ENCODE results near the gene CNGB1.

The CNGB1 gene

GRCh38 chr16:57930533-57930932 lies 40.4 kb downstream of the CNGB1 start:
- DNase-seq, result no peak
- Histone ChIP-seq H2AFZ (ENCODE audit: insufficient read depth, low read length, poor library complexity) (no peak overlapping the region), H3K9ac (ENCODE audit: low read length) (no peak overlapping the region), H3K18ac (ENCODE audit: low read length) (no peak overlapping the region), H3K4ac (ENCODE audit: low read depth, low read length) (no peak overlapping the region), H3K14ac (ENCODE audit: low read length) (no peak overlapping the region), H4K91ac (ENCODE audit: low read depth, low read length) (no peak overlapping the region), H3K27ac (ENCODE audit: low read depth, low read length) (no peak overlapping the region), H3K36me3 (ENCODE audit: control insufficient read depth in 1 of 2, insufficient read depth in 2 of 2, low read length in 2 of 2) (no peaks in the 10 kb centered on the region), H3K9me3 (ENCODE audit: insufficient read depth, low read depth, low read length) (no peaks in the 10 kb centered on the region), H3K4me2 (ENCODE audit: low read length) (no peak overlapping the region), H4K12ac (ENCODE audit: low read depth, low read length) (no peak overlapping the region), H3K4me1 (ENCODE audit: control insufficient read depth in 1 of 2, insufficient read depth in 2 of 2, low read length in 2 of 2) (peaks cover 0 to 4% of the 10 kb centered on the region in 2 experiments), H3K27me3 (ENCODE audit: insufficient read depth, low read length) (no peaks in the 10 kb centered on the region), H3K79me1 (ENCODE audit: low read length) (no peaks in the 10 kb centered on the region), H2AK5ac (ENCODE audit: low read length) (no peak overlapping the region), H4K8ac (ENCODE audit: low read depth, low read length) (no peak overlapping the region), H2BK5ac (ENCODE audit: low read depth, low read length, poor library complexity) (no peak overlapping the region), H3K79me2 (ENCODE audit: control insufficient read depth, insufficient read depth, low read length, poor library complexity) (no peaks in the 10 kb centered on the region), H2BK12ac (ENCODE audit: low read length) (no peak overlapping the region), H2BK120ac (ENCODE audit: insufficient read depth, low read length, poor library complexity) (no peak overlapping the region), H3K23ac (ENCODE audit: low read length) (no peak overlapping the region), H3K4me3 (ENCODE audit: low read depth, low read length) (no peak overlapping the region)
- WGBS (ENCODE audit: extremely low coverage, insufficient coverage, insufficient read length), result no CpG with 5 or more reads among the region's 2 CpGs

- H2BK5ac ChIP-seq (ENCODE audit: low read depth, low read length, poor library complexity), result no peak overlapping the region
- H2BK120ac ChIP-seq (ENCODE audit: insufficient read depth, low read length, poor library complexity), result no peak overlapping the region
- H4K8ac ChIP-seq (ENCODE audit: low read depth, low read length), result no peak overlapping the region
- H3K27ac ChIP-seq (ENCODE audit: low read depth, low read length), result no peak overlapping the region
- H3K23ac ChIP-seq (ENCODE audit: low read length), result no peak overlapping the region
- H3K9me3 ChIP-seq (ENCODE audit: insufficient read depth, low read depth, low read length), result no peaks in the 10 kb centered on the region
- no CpG with 5 or more reads among the region's 3 CpGs for WGBS (ENCODE audit: extremely low coverage, insufficient coverage, insufficient read length)
- H3K14ac ChIP-seq (ENCODE audit: low read length), result no peak overlapping the region
- H3K9ac ChIP-seq (ENCODE audit: low read length), result no peak overlapping the region
- no peaks in the 10 kb centered on the region for H3K27me3 ChIP-seq (ENCODE audit: insufficient read depth, low read length)
- no peak overlapping the region for H3K4ac ChIP-seq (ENCODE audit: low read depth, low read length)
- H3K4me1 ChIP-seq (ENCODE audit: control insufficient read depth in 1 of 2, insufficient read depth in 2 of 2, low read length in 2 of 2), result peaks cover 0 to 4% of the 10 kb centered on the region in 2 experiments
- H2AFZ ChIP-seq (ENCODE audit: insufficient read depth, low read length, poor library complexity), result no peak overlapping the region
- no peaks in the 10 kb centered on the region for H3K79me2 ChIP-seq (ENCODE audit: control insufficient read depth, insufficient read depth, low read length, poor library complexity)
- no peaks in the 10 kb centered on the region for H3K79me1 ChIP-seq (ENCODE audit: low read length)
- H3K4me2 ChIP-seq (ENCODE audit: low read length), result no peak overlapping the region
- no peak overlapping the region for H3K4me3 ChIP-seq (ENCODE audit: low read depth, low read length)
- no peak overlapping the region for H4K12ac ChIP-seq (ENCODE audit: low read depth, low read length)
- no peaks in the 10 kb centered on the region for H3K36me3 ChIP-seq (ENCODE audit: control insufficient read depth in 1 of 2, insufficient read depth in 2 of 2, low read length in 2 of 2)
- no peak overlapping the region for H4K91ac ChIP-seq (ENCODE audit: low read depth, low read length)
- H2BK12ac ChIP-seq (ENCODE audit: low read length), result no peak overlapping the region
- no peak overlapping the region for H2AK5ac ChIP-seq (ENCODE audit: low read length)
- no peak overlapping the region for H3K18ac ChIP-seq (ENCODE audit: low read length)
- no peak for DNase-seq
Measured at GRCh38 chr16:57929250-57929649, 41.7 kb downstream of the CNGB1 start.

GRCh38 chr16:57926041-57926440 lies 44.9 kb downstream of the CNGB1 start:
- Histone ChIP-seq H3K27me3 (ENCODE audit: insufficient read depth, low read length) (no peaks in the 10 kb centered on the region), H4K91ac (ENCODE audit: low read depth, low read length) (no peak overlapping the region), H3K18ac (ENCODE audit: low read length) (no peak overlapping the region), H3K23ac (ENCODE audit: low read length) (no peak overlapping the region), H3K79me2 (ENCODE audit: control insufficient read depth, insufficient read depth, low read length, poor library complexity) (no peaks in the 10 kb centered on the region), H3K9me3 (ENCODE audit: insufficient read depth, low read depth, low read length) (no peaks in the 10 kb centered on the region), H3K4ac (ENCODE audit: low read depth, low read length) (no peak overlapping the region), H2AFZ (ENCODE audit: insufficient read depth, low read length, poor library complexity) (no peak overlapping the region), H3K36me3 (ENCODE audit: control insufficient read depth in 1 of 2, insufficient read depth in 2 of 2, low read length in 2 of 2) (no peaks in the 10 kb centered on the region), H2BK120ac (ENCODE audit: insufficient read depth, low read length, poor library complexity) (no peak overlapping the region), H4K8ac (ENCODE audit: low read depth, low read length) (no peak overlapping the region), H4K12ac (ENCODE audit: low read depth, low read length) (no peak overlapping the region), H2BK5ac (ENCODE audit: low read depth, low read length, poor library complexity) (no peak overlapping the region), H3K14ac (ENCODE audit: low read length) (no peak overlapping the region), H3K4me1 (ENCODE audit: control insufficient read depth in 1 of 2, insufficient read depth in 2 of 2, low read length in 2 of 2) (peaks cover 0 to 4% of the 10 kb centered on the region in 2 experiments), H3K27ac (ENCODE audit: low read depth, low read length) (no peak overlapping the region), H3K4me3 (ENCODE audit: low read depth, low read length) (no peak overlapping the region), H2BK12ac (ENCODE audit: low read length) (no peak overlapping the region), H3K4me2 (ENCODE audit: low read length) (no peak overlapping the region), H2AK5ac (ENCODE audit: low read length) (no peak overlapping the region), H3K79me1 (ENCODE audit: low read length) (no peaks in the 10 kb centered on the region), H3K9ac (ENCODE audit: low read length) (no peak overlapping the region)
- DNase-seq, result no peak
- no CpG with 5 or more reads among the region's 2 CpGs for WGBS (ENCODE audit: extremely low coverage, insufficient coverage, insufficient read length)

GRCh38 chr16:57925310-57925709 lies 45.6 kb downstream of the CNGB1 start:
- no peak overlapping the region for H3K4ac ChIP-seq (ENCODE audit: low read depth, low read length)
- no peak overlapping the region for H4K8ac ChIP-seq (ENCODE audit: low read depth, low read length)
- no peak overlapping the region for H2BK120ac ChIP-seq (ENCODE audit: insufficient read depth, low read length, poor library complexity)
- no peaks in the 10 kb centered on the region for H3K9me3 ChIP-seq (ENCODE audit: insufficient read depth, low read depth, low read length)
- no peak overlapping the region for H2AK5ac ChIP-seq (ENCODE audit: low read length)
- no peak overlapping the region for H3K23ac ChIP-seq (ENCODE audit: low read length)
- H3K4me3 ChIP-seq (ENCODE audit: low read depth, low read length), result no peak overlapping the region
- no peak overlapping the region for H2BK5ac ChIP-seq (ENCODE audit: low read depth, low read length, poor library complexity)
- no peak overlapping the region for H4K12ac ChIP-seq (ENCODE audit: low read depth, low read length)
- WGBS (ENCODE audit: extremely low coverage, insufficient coverage, insufficient read length), result no CpG with 5 or more reads among the region's 3 CpGs
- no peak overlapping the region for H3K18ac ChIP-seq (ENCODE audit: low read length)
- no peak for DNase-seq
- no peaks in the 10 kb centered on the region for H3K36me3 ChIP-seq (ENCODE audit: control insufficient read depth in 1 of 2, insufficient read depth in 2 of 2, low read length in 2 of 2)
- H2BK12ac ChIP-seq (ENCODE audit: low read length), result no peak overlapping the region
- no peak overlapping the region for H4K91ac ChIP-seq (ENCODE audit: low read depth, low read length)
- no peak overlapping the region for H2AFZ ChIP-seq (ENCODE audit: insufficient read depth, low read length, poor library complexity)
- no peaks in the 10 kb centered on the region for H3K79me2 ChIP-seq (ENCODE audit: control insufficient read depth, insufficient read depth, low read length, poor library complexity)
- no peaks in the 10 kb centered on the region for H3K79me1 ChIP-seq (ENCODE audit: low read length)
- no peaks in the 10 kb centered on the region for H3K27me3 ChIP-seq (ENCODE audit: insufficient read depth, low read length)
- H3K9ac ChIP-seq (ENCODE audit: low read length), result no peak overlapping the region
- peaks cover 0 to 4% of the 10 kb centered on the region in 2 experiments for H3K4me1 ChIP-seq (ENCODE audit: control insufficient read depth in 1 of 2, insufficient read depth in 2 of 2, low read length in 2 of 2)
- no peak overlapping the region for H3K4me2 ChIP-seq (ENCODE audit: low read length)
- H3K14ac ChIP-seq (ENCODE audit: low read length), result no peak overlapping the region
- no peak overlapping the region for H3K27ac ChIP-seq (ENCODE audit: low read depth, low read length)

Data from trophoblast cell (in vitro differentiated cells and primary cell).